ENCODE data around the gene MICAL3. TPM values are rescaled to one million over a fixed set of nuclear protein-coding genes. Genes with fewer than 3 reads are reported as not detected.
A peak's percentile ranks its signal among the peaks of the same experiment; 100 is the strongest.
"Not testable (repeated sequence)": the region's sequence is repeated elsewhere in the genome, so short reads cannot be mapped to it uniquely, and the experiment has no call there.

Gene MICAL3
- total and polyA plus RNA-seq, 2 donors, result 2.7 to 4.0 TPM

GRCh38 chr22:17876878-17877855, 147.2 kb downstream of the MICAL3 start:
- not testable (repeated sequence) for H3K4me1 ChIP-seq (ENCODE audit: control insufficient read depth in 2 of 2, insufficient read depth in 2 of 2, low read length in 2 of 2); H3K9me3 ChIP-seq (ENCODE audit: control insufficient read depth in 2 of 2, insufficient read depth in 1 of 2, low read length in 1 of 2); DNase-seq (ENCODE audit: low read depth in 6 of 9, low spot score in 9 of 9); H3K27ac ChIP-seq (ENCODE audit: low read depth in 1 of 2, low read length in 1 of 2); H3K36me3 ChIP-seq (ENCODE audit: control insufficient read depth in 2 of 2, insufficient read depth in 2 of 2, low read length in 1 of 2); H3K27me3 ChIP-seq (ENCODE audit: control insufficient read depth in 2 of 2, insufficient read depth in 1 of 2, low read length in 1 of 2); H3K4me3 ChIP-seq (ENCODE audit: low read length in 2 of 2)

DNA sequence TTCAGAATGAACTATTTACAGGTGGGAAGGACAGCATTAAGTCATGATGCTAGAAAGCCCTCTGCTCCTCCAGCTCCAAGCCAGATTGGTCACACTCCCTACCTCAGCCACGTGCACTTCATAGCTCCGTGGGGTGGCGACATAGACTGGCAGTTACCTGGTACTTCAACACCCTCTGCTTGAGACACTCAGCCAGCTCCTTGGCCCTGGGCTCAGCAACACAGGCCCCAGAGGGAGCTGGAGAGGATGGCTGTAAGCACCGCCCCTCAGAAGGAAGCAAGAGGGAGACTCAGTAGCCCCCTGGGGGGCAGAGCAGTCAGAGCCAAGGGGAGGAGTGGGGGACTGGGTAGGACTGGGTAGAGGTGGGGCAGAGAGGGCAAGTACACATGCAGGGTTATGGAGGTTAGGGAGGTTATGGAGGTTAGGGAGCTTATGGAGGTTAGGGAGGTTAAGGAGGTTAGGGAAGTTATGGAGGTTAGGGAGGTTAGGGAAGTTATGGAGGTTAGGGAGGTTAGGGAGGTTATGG, 148.0 kb downstream of the MICAL3 start:
- WGBS, result 96% methylated on average over 4 of the region's 4 CpGs
- Histone ChIP-seq H3K4me3 (ENCODE audit: low read length in 2 of 2) (no peak overlapping the region), H3K4me1 (ENCODE audit: control insufficient read depth in 2 of 2, insufficient read depth in 2 of 2, low read length in 2 of 2) (peaks cover 0 to 5% of the 10 kb centered on the region in 2 donors), H3K36me3 (ENCODE audit: control insufficient read depth in 2 of 2, insufficient read depth in 2 of 2, low read length in 1 of 2) (no peaks in the 10 kb centered on the region), H3K27ac (ENCODE audit: low read depth in 1 of 2, low read length in 1 of 2) (no peak overlapping the region), H3K27me3 (ENCODE audit: control insufficient read depth in 2 of 2, insufficient read depth in 1 of 2, low read length in 1 of 2) (no peaks in the 10 kb centered on the region), H3K9me3 (ENCODE audit: control insufficient read depth in 2 of 2, insufficient read depth in 1 of 2, low read length in 1 of 2) (no peaks in the 10 kb centered on the region)
- no peak for DNase-seq (ENCODE audit: low read depth in 6 of 9, low spot score in 9 of 9)

DNA sequence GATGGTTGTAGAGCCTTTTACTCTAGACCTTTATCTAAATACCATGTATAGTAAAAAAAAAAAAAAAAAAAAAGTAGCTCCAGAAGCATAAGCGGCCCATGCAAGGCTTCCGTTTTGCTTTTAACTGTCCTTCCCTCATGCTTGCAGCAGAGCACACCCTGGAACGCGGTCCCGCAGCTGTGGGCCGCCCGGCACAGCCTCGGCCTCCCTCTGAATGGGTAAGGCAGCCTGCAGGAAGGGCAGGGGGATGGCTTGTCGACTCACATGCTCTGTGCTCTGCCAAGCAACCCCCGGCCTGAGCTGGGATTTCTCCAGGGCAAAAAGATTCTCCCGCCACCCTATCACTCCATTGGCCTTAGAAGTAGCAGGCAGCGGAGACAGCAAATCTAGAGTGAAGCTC, 148.7 kb downstream of the MICAL3 start:
- Histone ChIP-seq H3K9me3 (ENCODE audit: control insufficient read depth in 2 of 2, insufficient read depth in 1 of 2, low read length in 1 of 2) (no peaks in the 10 kb centered on the region), H3K36me3 (ENCODE audit: control insufficient read depth in 2 of 2, insufficient read depth in 2 of 2, low read length in 1 of 2) (no peaks in the 10 kb centered on the region), H3K4me1 (ENCODE audit: control insufficient read depth in 2 of 2, insufficient read depth in 2 of 2, low read length in 2 of 2) (peaks cover 0 to 8% of the 10 kb centered on the region in 2 donors), H3K27ac (ENCODE audit: low read depth in 1 of 2, low read length in 1 of 2) (no peak overlapping the region), H3K4me3 (ENCODE audit: low read length in 2 of 2) (no peak overlapping the region), H3K27me3 (ENCODE audit: control insufficient read depth in 2 of 2, insufficient read depth in 1 of 2, low read length in 1 of 2) (no peaks in the 10 kb centered on the region)
- WGBS, result 91% methylated on average over 12 of the region's 12 CpGs
- DNase-seq (ENCODE audit: low read depth in 6 of 9, low spot score in 9 of 9), result no peak

GRCh38 chr22:17875156-17875555, 149.2 kb downstream of the MICAL3 start:
- Histone ChIP-seq H3K4me3 (ENCODE audit: low read length in 2 of 2) (no peak overlapping the region), H3K4me1 (ENCODE audit: control insufficient read depth in 2 of 2, insufficient read depth in 2 of 2, low read length in 2 of 2) (peaks cover 0 to 7% of the 10 kb centered on the region in 2 donors), H3K27ac (ENCODE audit: low read depth in 1 of 2, low read length in 1 of 2) (no peak overlapping the region), H3K9me3 (ENCODE audit: control insufficient read depth in 2 of 2, insufficient read depth in 1 of 2, low read length in 1 of 2) (no peaks in the 10 kb centered on the region), H3K36me3 (ENCODE audit: control insufficient read depth in 2 of 2, insufficient read depth in 2 of 2, low read length in 1 of 2) (no peaks in the 10 kb centered on the region), H3K27me3 (ENCODE audit: control insufficient read depth in 2 of 2, insufficient read depth in 1 of 2, low read length in 1 of 2) (no peaks in the 10 kb centered on the region)
- no peak for DNase-seq (ENCODE audit: low read depth in 6 of 9, low spot score in 9 of 9)
- WGBS, result 92% methylated on average over 15 of the region's 15 CpGs

GRCh38 chr22:17874231-17874905, 150.0 kb downstream of the MICAL3 start:
- Histone ChIP-seq H3K4me1 (ENCODE audit: control insufficient read depth in 2 of 2, insufficient read depth in 2 of 2, low read length in 2 of 2) (peaks cover 0 to 9% of the 10 kb centered on the region in 2 donors), H3K27me3 (ENCODE audit: control insufficient read depth in 2 of 2, insufficient read depth in 1 of 2, low read length in 1 of 2) (no peaks in the 10 kb centered on the region), H3K4me3 (ENCODE audit: low read length in 2 of 2) (no peak overlapping the region), H3K27ac (ENCODE audit: low read depth in 1 of 2, low read length in 1 of 2) (no peak overlapping the region), H3K36me3 (ENCODE audit: control insufficient read depth in 2 of 2, insufficient read depth in 2 of 2, low read length in 1 of 2) (no peaks in the 10 kb centered on the region), H3K9me3 (ENCODE audit: control insufficient read depth in 2 of 2, insufficient read depth in 1 of 2, low read length in 1 of 2) (no peaks in the 10 kb centered on the region)
- DNase-seq (ENCODE audit: low read depth in 6 of 9, low spot score in 9 of 9), result no peak
- WGBS, result 98% methylated on average over 15 of the region's 15 CpGs

GRCh38 chr22:17873804-17874203, 150.6 kb downstream of the MICAL3 start:
- Histone ChIP-seq H3K27ac (ENCODE audit: low read depth in 1 of 2, low read length in 1 of 2) (no peak overlapping the region), H3K4me1 (ENCODE audit: control insufficient read depth in 2 of 2, insufficient read depth in 2 of 2, low read length in 2 of 2) (peaks cover 0 to 9% of the 10 kb centered on the region in 2 donors), H3K4me3 (ENCODE audit: low read length in 2 of 2) (no peak overlapping the region), H3K36me3 (ENCODE audit: control insufficient read depth in 2 of 2, insufficient read depth in 2 of 2, low read length in 1 of 2) (no peaks in the 10 kb centered on the region), H3K9me3 (ENCODE audit: control insufficient read depth in 2 of 2, insufficient read depth in 1 of 2, low read length in 1 of 2) (no peaks in the 10 kb centered on the region), H3K27me3 (ENCODE audit: control insufficient read depth in 2 of 2, insufficient read depth in 1 of 2, low read length in 1 of 2) (no peaks in the 10 kb centered on the region)
- 97% methylated on average over 10 of the region's 10 CpGs for WGBS
- no peak for DNase-seq (ENCODE audit: low read depth in 6 of 9, low spot score in 9 of 9)

GRCh38 chr22:17873116-17873515, 151.2 kb downstream of the MICAL3 start:
- Histone ChIP-seq H3K4me3 (ENCODE audit: low read length in 2 of 2) (no peak overlapping the region), H3K27ac (ENCODE audit: low read depth in 1 of 2, low read length in 1 of 2) (no peak overlapping the region), H3K27me3 (ENCODE audit: control insufficient read depth in 2 of 2, insufficient read depth in 1 of 2, low read length in 1 of 2) (no peaks in the 10 kb centered on the region), H3K4me1 (ENCODE audit: control insufficient read depth in 2 of 2, insufficient read depth in 2 of 2, low read length in 2 of 2) (peaks cover 0 to 9% of the 10 kb centered on the region in 2 donors), H3K9me3 (ENCODE audit: control insufficient read depth in 2 of 2, insufficient read depth in 1 of 2, low read length in 1 of 2) (no peaks in the 10 kb centered on the region), H3K36me3 (ENCODE audit: control insufficient read depth in 2 of 2, insufficient read depth in 2 of 2, low read length in 1 of 2) (no peaks in the 10 kb centered on the region)
- whole genome bisulfite sequencing, result 99% methylated on average over 14 of the region's 14 CpGs
- DNase-seq (ENCODE audit: low read depth in 6 of 9, low spot score in 9 of 9), result no peak

- peaks cover 0 to 10% of the 10 kb centered on the region in 2 donors for H3K4me1 ChIP-seq (ENCODE audit: control insufficient read depth in 2 of 2, insufficient read depth in 2 of 2, low read length in 2 of 2)
- H3K4me3 ChIP-seq (ENCODE audit: low read length in 2 of 2), result no peak overlapping the region
- no peaks in the 10 kb centered on the region for H3K9me3 ChIP-seq (ENCODE audit: control insufficient read depth in 2 of 2, insufficient read depth in 1 of 2, low read length in 1 of 2)
- no peaks in the 10 kb centered on the region for H3K27me3 ChIP-seq (ENCODE audit: control insufficient read depth in 2 of 2, insufficient read depth in 1 of 2, low read length in 1 of 2)
- peak in 1 of 9 donors; percentile 10 for DNase-seq (ENCODE audit: low read depth in 6 of 9, low spot score in 9 of 9)
- 57% methylated on average over 7 of the region's 7 CpGs for WGBS
- no peak overlapping the region for H3K27ac ChIP-seq (ENCODE audit: low read depth in 1 of 2, low read length in 1 of 2)
- H3K36me3 ChIP-seq (ENCODE audit: control insufficient read depth in 2 of 2, insufficient read depth in 2 of 2, low read length in 1 of 2), result no peaks in the 10 kb centered on the region
Observed at GRCh38 chr22:17872471-17872870, 151.9 kb downstream of the MICAL3 start.
